Mammary epithelial cell (primary cell): Measurements from ENCODE around the gene IL3.

Source experiments
- EZH2 ChIP-seq: IDR thresholded peaks from 2 replicates; pipeline ENCODE4 v1.6.1; 2012; ENCODE audit warnings: low read length, inconsistent platforms, borderline replicate concordance
- TF ChIP-seq, protein P1 (sequence below), 2 donors: IDR thresholded peaks in 1 of 2; conservative IDR thresholded peaks in 1 of 2; 2 replicates each; pipeline ENCODE4 v1.5.1; 2011 to 2012; ENCODE audit warnings: inconsistent platforms in 2 of 2, low read length in 2 of 2, mild to moderate bottlenecking in 2 of 2, control low read depth in 1 of 2, low read depth in 1 of 2; ENCODE audit not compliant: insufficient read depth in 1 of 2; ENCODE audit errors: extremely low read depth in 1 of 2

DNA sequence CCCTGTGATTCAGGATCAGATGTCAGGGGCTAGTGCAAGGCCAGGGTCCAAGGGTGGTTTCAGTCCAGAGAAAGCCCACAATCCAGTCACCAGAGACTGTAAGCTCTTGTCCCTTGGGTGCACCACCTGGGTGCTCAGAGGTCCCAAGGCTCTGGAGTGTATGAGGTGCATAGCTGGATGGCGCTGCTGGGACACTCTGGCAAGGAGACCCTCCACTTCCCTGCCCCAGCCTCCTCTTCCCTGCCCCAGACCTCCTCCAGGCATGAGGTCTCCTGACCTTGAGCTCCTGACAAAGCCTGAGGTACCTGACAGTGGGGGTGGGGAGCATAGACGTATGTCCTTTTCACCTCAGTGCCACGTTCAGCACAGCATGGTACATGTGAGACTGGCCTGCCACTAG is 20.1 kb downstream of the IL3 start:
- TF ChIP-seq, protein P1, sequence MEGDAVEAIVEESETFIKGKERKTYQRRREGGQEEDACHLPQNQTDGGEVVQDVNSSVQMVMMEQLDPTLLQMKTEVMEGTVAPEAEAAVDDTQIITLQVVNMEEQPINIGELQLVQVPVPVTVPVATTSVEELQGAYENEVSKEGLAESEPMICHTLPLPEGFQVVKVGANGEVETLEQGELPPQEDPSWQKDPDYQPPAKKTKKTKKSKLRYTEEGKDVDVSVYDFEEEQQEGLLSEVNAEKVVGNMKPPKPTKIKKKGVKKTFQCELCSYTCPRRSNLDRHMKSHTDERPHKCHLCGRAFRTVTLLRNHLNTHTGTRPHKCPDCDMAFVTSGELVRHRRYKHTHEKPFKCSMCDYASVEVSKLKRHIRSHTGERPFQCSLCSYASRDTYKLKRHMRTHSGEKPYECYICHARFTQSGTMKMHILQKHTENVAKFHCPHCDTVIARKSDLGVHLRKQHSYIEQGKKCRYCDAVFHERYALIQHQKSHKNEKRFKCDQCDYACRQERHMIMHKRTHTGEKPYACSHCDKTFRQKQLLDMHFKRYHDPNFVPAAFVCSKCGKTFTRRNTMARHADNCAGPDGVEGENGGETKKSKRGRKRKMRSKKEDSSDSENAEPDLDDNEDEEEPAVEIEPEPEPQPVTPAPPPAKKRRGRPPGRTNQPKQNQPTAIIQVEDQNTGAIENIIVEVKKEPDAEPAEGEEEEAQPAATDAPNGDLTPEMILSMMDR (conservative IDR thresholded peaks at IDR 0.05 in 1 of 2, IDR thresholded peaks at IDR 0.05 in 1 of 2; ENCODE audit: extremely low read depth in 1 of 2, insufficient read depth in 1 of 2, low read depth in 1 of 2, low read length in 2 of 2) = no peak
- TF ChIP-seq EZH2 = no peak
